HCT116 (cell line): Measurements from ENCODE around the gene PNLIPRP3. TPM values are rescaled to one million over a fixed set of nuclear protein-coding genes. Genes with fewer than 3 reads are reported as not detected.

Source experiments
- ATAC-seq: fragments of 200-7000 bp; cut with Tn5 transposase; 2 replicates; pipeline ENCODE4 v1.9.1; 2020; ENCODE audit warnings: mild to moderate bottlenecking, moderate library complexity
- BruUV-seq: library from RNA; stranded (reverse); fragments of 400-500 nt; replicated peaks from 2 replicates; lab custom pipeline; 2021; lab: Mats Ljungman, UMichigan
- CTCF ChIA-PET: fragments of 300-600 bp; sonication (Branson Sonifier 250); formaldehyde crosslinking; loops from one replicate; lab custom pipeline; 2021; ENCODE audit warnings: antibody characterized with exemption; lab: Charles Lee
- POLR2A ChIA-PET: fragments of 300-600, 350-600 bp; sonication (Branson Sonifier 250); formaldehyde crosslinking; loops from one replicate; lab custom pipeline; 2021; ENCODE audit warnings: antibody characterized with exemption; lab: Charles Lee
- RAD21 ChIA-PET, 2 experiments: fragments of 300-600 bp; sonication (Branson Sonifier 250); formaldehyde crosslinking; loops; one replicate each; lab custom pipeline; 2023; ENCODE audit warnings: low total read pairs in 2 of 2; ENCODE audit not compliant: uncharacterized antibody in 2 of 2, unreplicated experiment in 2 of 2, low non-redundant PET in 1 of 2; lab: Charles Lee
- DNase-seq: peaks from one replicate; pipeline ENCODE4 v3.0.0-alpha.2; 2010; ENCODE audit warnings: low read depth, low spot score
- H2AFZ ChIP-seq: fragments of 200-600 bp; shearing (Covaris generic), sonication (generic); 2 replicates; pipeline ENCODE4 v1.6.1; 2017; ENCODE audit warnings: low read depth, mixed run types, mixed read lengths, antibody characterized with exemption, low read length; ENCODE audit not compliant: poor library complexity, severe bottlenecking
- H3K27ac ChIP-seq: 2 replicates; pipeline ENCODE4 v1.5.1; 2012; ENCODE audit warnings: low read depth, low read length
- H3K27me3 ChIP-seq: fragments of 200-600 bp; sonication (generic); 2 replicates; pipeline ENCODE4 v1.6.1; 2016; ENCODE audit warnings: mixed run types, low read length, mixed read lengths; ENCODE audit not compliant: insufficient read depth
- H3K36me3 ChIP-seq, 2 experiments: fragments of 200-500 bp in 1 of 2; fragments of 200-600 bp in 1 of 2; sonication (Bioruptor generic) in 1 of 2; sonication (generic) in 1 of 2; 2 replicates each; pipeline versions ENCODE4 v1.5.1 to v1.6.1; 2014 to 2016; ENCODE audit warnings: low read length in 2 of 2, inconsistent platforms in 1 of 2, mixed read lengths in 1 of 2, mixed run types in 1 of 2; ENCODE audit not compliant: insufficient read depth in 2 of 2, control insufficient read depth in 1 of 2
- H3K4me1 ChIP-seq, 2 experiments: fragments of 200-600 bp in 1 of 2; sonication (generic) in 1 of 2; 2 replicates each; pipeline versions ENCODE4 v1.5.1 to v1.6.1; 2012 to 2017; ENCODE audit warnings: low read length in 2 of 2, inconsistent platforms in 1 of 2, mild to moderate bottlenecking in 1 of 2, mixed read lengths in 1 of 2, mixed run types in 1 of 2, moderate library complexity in 1 of 2; ENCODE audit not compliant: insufficient read depth in 2 of 2, control insufficient read depth in 1 of 2
- H3K4me2 ChIP-seq: fragments of 200-600 bp; sonication (generic); 2 replicates; pipeline ENCODE4 v1.6.1; 2017; ENCODE audit warnings: mixed run types, low read length, mixed read lengths
- H3K4me3 ChIP-seq, 2 experiments: fragments of 200-600 bp in 1 of 2; sonication (generic) in 1 of 2; replicated peaks in 1 of 2; 2 replicates each; pipeline ENCODE4 v1.5.1; 2011 to 2016; ENCODE audit warnings: low read length in 2 of 2, control low read depth in 1 of 2, low read depth in 1 of 2, mild to moderate bottlenecking in 1 of 2, mixed read lengths in 1 of 2, mixed run types in 1 of 2
- H3K79me2 ChIP-seq: fragments of 200-600 bp; sonication (generic); 2 replicates; pipeline ENCODE4 v1.6.1; 2017; ENCODE audit warnings: mild to moderate bottlenecking, mixed run types, low read length, moderate library complexity, mixed read lengths; ENCODE audit not compliant: insufficient read depth
- H3K9ac ChIP-seq: fragments of 200-600 bp; sonication (generic); 2 replicates; pipeline ENCODE4 v1.6.1; 2016; ENCODE audit warnings: low read length, mixed read lengths
- H3K9me2 ChIP-seq: fragments of 200-600 bp; sonication (generic), shearing (Covaris generic); 2 replicates; pipeline ENCODE4 v1.6.1; 2017; ENCODE audit warnings: mixed run types, mild to moderate bottlenecking, moderate library complexity; ENCODE audit not compliant: insufficient read depth
- H3K9me3 ChIP-seq, 2 experiments: fragments of 200-500 bp in 1 of 2; fragments of 200-600 bp in 1 of 2; sonication (Bioruptor generic) in 1 of 2; sonication (generic) in 1 of 2; 2 replicates each; pipeline ENCODE4 v1.6.1; 2014 to 2017; ENCODE audit warnings: low read length in 2 of 2, mixed read lengths in 2 of 2, inconsistent platforms in 1 of 2, low read depth in 1 of 2, mild to moderate bottlenecking in 1 of 2, mixed run types in 1 of 2, moderate library complexity in 1 of 2; ENCODE audit not compliant: control insufficient read depth in 1 of 2, insufficient read depth in 1 of 2
- H4K20me1 ChIP-seq: fragments of 200-600 bp; sonication (generic), shearing (Covaris generic); 2 replicates; pipeline ENCODE4 v1.6.1; 2017; ENCODE audit warnings: mixed run types, mild to moderate bottlenecking, moderate library complexity; ENCODE audit not compliant: insufficient read depth
- EGR1 ChIP-seq: IDR thresholded peaks from 2 replicates; pipeline ENCODE4 v1.6.1; 2012; ENCODE audit warnings: low read depth
- EZH2phosphoT487 ChIP-seq: fragments of 200-600 bp; IDR thresholded peaks from 2 replicates; pipeline ENCODE4 v1.6.1; 2018; ENCODE audit warnings: antibody characterized with exemption, borderline replicate concordance
- FOSL1 ChIP-seq: IDR thresholded peaks from 2 replicates; pipeline ENCODE4 v1.6.1; 2012; ENCODE audit warnings: low read depth
- JUND ChIP-seq: IDR thresholded peaks from 2 replicates; pipeline ENCODE4 v1.6.1; 2012
- TCF7L2 ChIP-seq: IDR thresholded peaks from 2 replicates; pipeline ENCODE4 v1.7.0; 2011; ENCODE audit warnings: borderline replicate concordance, inconsistent platforms; ENCODE audit not compliant: insufficient read depth, insufficient read length; ENCODE audit errors: extremely low read depth
- ZNF274 ChIP-seq: fragments of 200-500 bp; sonication (Bioruptor generic); IDR thresholded peaks from 2 replicates; pipeline ENCODE4 v1.6.1; 2014; ENCODE audit warnings: mild to moderate bottlenecking, low read depth, low read length, inconsistent platforms
- intact Hi-C: fragments of 100-400 bp; cut with micrococcal nuclease; formaldehyde crosslinking; loops from 2 replicates; pipeline ENCODE4 v1.10.0; 2022
- total RNA-seq: library from RNA; stranded (reverse); gene quantifications from one replicate; pipeline ENCODE4 v1.2.1, GENCODE V29; 2021; ENCODE audit not compliant: unreplicated experiment
- TF ChIP-seq, protein P1 (sequence below): IDR thresholded peaks from 2 replicates; pipeline ENCODE4 v1.6.1; 2011; ENCODE audit warnings: mild to moderate bottlenecking, low read length, moderate library complexity; ENCODE audit not compliant: insufficient replicate concordance; ENCODE audit errors: extremely low read depth
- TF ChIP-seq, protein P2 (sequence below): IDR thresholded peaks from 2 replicates; pipeline ENCODE4 v1.6.1; 2012

PNLIPRP3 gene
- total RNA-seq, 1 experiment from 2014 or later: not detected

DNA sequence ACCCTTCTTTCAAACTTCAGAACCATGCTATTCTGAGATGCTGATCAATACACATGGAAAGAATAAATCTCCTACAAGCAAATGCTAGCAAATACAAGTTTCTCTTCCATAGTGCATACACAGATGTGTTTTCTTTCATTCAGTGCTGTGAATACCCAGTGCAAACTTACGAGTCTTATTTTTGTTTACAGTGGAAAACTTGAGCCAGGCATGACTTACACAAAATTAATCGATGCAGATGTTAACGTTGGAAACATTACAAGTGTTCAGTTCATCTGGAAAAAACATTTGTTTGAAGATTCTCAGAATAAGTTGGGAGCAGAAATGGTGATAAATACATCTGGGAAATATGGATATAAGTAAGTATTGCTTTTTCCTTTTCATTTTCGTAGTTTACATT is 48.8 kb downstream of the PNLIPRP3 start:
- Histone ChIP-seq H3K9me3 (no peaks in the 10 kb centered on the region), H3K9me2 (no peaks in the 10 kb centered on the region), H2AFZ (no peak overlapping the region)
- BruUV-seq: no TSS peak
- RAD21 ChIA-PET: no interaction called here
- DNase-seq: no peak
- TF ChIP-seq FOSL1 (no peak), EGR1 (no peak), EZH2phosphoT487 (0 out of 2 replicates have a peak, but pooled peaks have one; percentile 7), JUND (no peak), TCF7L2 (no peak), ZNF274 (no peak)
- TF ChIP-seq, protein P1, sequence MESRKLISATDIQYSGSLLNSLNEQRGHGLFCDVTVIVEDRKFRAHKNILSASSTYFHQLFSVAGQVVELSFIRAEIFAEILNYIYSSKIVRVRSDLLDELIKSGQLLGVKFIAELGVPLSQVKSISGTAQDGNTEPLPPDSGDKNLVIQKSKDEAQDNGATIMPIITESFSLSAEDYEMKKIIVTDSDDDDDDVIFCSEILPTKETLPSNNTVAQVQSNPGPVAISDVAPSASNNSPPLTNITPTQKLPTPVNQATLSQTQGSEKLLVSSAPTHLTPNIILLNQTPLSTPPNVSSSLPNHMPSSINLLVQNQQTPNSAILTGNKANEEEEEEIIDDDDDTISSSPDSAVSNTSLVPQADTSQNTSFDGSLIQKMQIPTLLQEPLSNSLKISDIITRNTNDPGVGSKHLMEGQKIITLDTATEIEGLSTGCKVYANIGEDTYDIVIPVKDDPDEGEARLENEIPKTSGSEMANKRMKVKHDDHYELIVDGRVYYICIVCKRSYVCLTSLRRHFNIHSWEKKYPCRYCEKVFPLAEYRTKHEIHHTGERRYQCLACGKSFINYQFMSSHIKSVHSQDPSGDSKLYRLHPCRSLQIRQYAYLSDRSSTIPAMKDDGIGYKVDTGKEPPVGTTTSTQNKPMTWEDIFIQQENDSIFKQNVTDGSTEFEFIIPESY: no peak
- TF ChIP-seq, protein P2, sequence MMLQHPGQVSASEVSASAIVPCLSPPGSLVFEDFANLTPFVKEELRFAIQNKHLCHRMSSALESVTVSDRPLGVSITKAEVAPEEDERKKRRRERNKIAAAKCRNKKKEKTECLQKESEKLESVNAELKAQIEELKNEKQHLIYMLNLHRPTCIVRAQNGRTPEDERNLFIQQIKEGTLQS: no peak
- TF ChIP-seq, all 23 proteins: peak for 1
- intact Hi-C loops: loop anchor here (10.0 kb wide), 1 partner anchor 698 kb away; no protein-coding TSS in a partner anchor
- ChIA-PET POLR2A (no interaction called here), CTCF (no interaction called here)
- H3K36me3 ChIP-seq: no peaks in the 10 kb centered on the region
- no peak for ATAC-seq
- no peaks in the 10 kb centered on the region for H3K79me2 ChIP-seq
- H4K20me1 ChIP-seq: no peaks in the 10 kb centered on the region
- no peak overlapping the region for H3K4me2 ChIP-seq
- no peak overlapping the region for H3K4me3 ChIP-seq
- H3K9ac ChIP-seq: no peak overlapping the region
- no peak overlapping the region for H3K27ac ChIP-seq
- peaks cover 49% of the 10 kb centered on the region for H3K27me3 ChIP-seq
- H3K4me1 ChIP-seq: no peaks in the 10 kb centered on the region
